HEK293 (cell line): Measurements from ENCODE around the gene INTS1.

Experiments used
- CTCF ChIA-PET: fragments of 350-600 bp; formaldehyde crosslinking; extraction: SDS; loops from one replicate; lab custom pipeline; 2021; ENCODE audit warnings: antibody characterized with exemption; lab: Yijun Ruan, JAX
- POLR2A ChIA-PET: fragments of 300-600 bp; formaldehyde crosslinking; extraction: SDS; loops from one replicate; lab custom pipeline; 2020; ENCODE audit warnings: antibody characterized with exemption, inconsistent platforms; lab: Yijun Ruan, JAX
- H3K27ac ChIP-seq: fragments of 200-500 bp; sonication (Bioruptor generic); 2 replicates; pipeline ENCODE4 v1.5.1; 2014; ENCODE audit warnings: low read depth, low read length, control low read depth, inconsistent platforms; ENCODE audit errors: extremely low read depth
- H3K36me3 ChIP-seq, 2 experiments: fragments of 200-500 bp in 1 of 2; sonication (Bioruptor generic) in 1 of 2; 1 replicate in 1 of 2; 2 replicates in 1 of 2; pipeline ENCODE4 v1.5.1; 2014 to 2017; ENCODE audit warnings: inconsistent platforms in 2 of 2, low read length in 2 of 2; ENCODE audit not compliant: control insufficient read depth in 2 of 2, insufficient read depth in 1 of 2
- H3K4me1 ChIP-seq: fragments of 200-500 bp; sonication (Bioruptor generic); 2 replicates; pipeline ENCODE4 v1.5.1; 2014; ENCODE audit warnings: mild to moderate bottlenecking, low read length, inconsistent platforms; ENCODE audit not compliant: control insufficient read depth, insufficient read depth
- H3K4me3 ChIP-seq: 2 replicates; pipeline ENCODE4 v1.5.1; 2011; ENCODE audit warnings: low read depth, mild to moderate bottlenecking, control low read depth, low read length, moderate library complexity
- H3K9me3 ChIP-seq: fragments of 200-500 bp; sonication (Bioruptor generic); 2 replicates; pipeline ENCODE4 v1.5.1; 2014; ENCODE audit warnings: low read depth, low read length, inconsistent platforms; ENCODE audit not compliant: control insufficient read depth, insufficient read depth
- BCL6B ChIP-seq: fragments of 450-650 bp; formaldehyde crosslinking; IDR thresholded peaks from 2 replicates; pipeline ENCODE4 v1.5.1; 2017; ENCODE audit warnings: missing biosample characterization, missing genetic modification characterization
- GLI2 ChIP-seq: fragments of 450-650 bp; formaldehyde crosslinking; IDR thresholded peaks from 2 replicates; pipeline ENCODE4; 2017; ENCODE audit warnings: missing biosample characterization, missing genetic modification characterization, low read depth, borderline replicate concordance
- GLI4 ChIP-seq: fragments of 450-650 bp; formaldehyde crosslinking; IDR thresholded peaks from 2 replicates; pipeline ENCODE4 v1.5.1; 2016; ENCODE audit warnings: missing biosample characterization, missing genetic modification characterization
- INSM2 ChIP-seq: fragments of 450-650 bp; formaldehyde crosslinking; IDR thresholded peaks from 2 replicates; pipeline ENCODE4 v1.5.1; 2016; ENCODE audit warnings: missing biosample characterization, missing genetic modification characterization
- KLF7 ChIP-seq: fragments of 450-650 bp; formaldehyde crosslinking; IDR thresholded peaks from 2 replicates; pipeline ENCODE4 v1.5.1; 2016; ENCODE audit warnings: missing biosample characterization, missing genetic modification characterization, borderline replicate concordance
- KLF8 ChIP-seq: fragments of 450-650 bp; formaldehyde crosslinking; IDR thresholded peaks from 2 replicates; pipeline ENCODE4 v1.5.1; 2016; ENCODE audit warnings: missing biosample characterization, missing genetic modification characterization
- MEIS1 ChIP-seq: sonication (generic); formaldehyde crosslinking; IDR thresholded peaks from 2 replicates; pipeline ENCODE4 v1.8.1; 2022; ENCODE audit warnings: missing genetic modification reagents, mild to moderate bottlenecking, borderline replicate concordance
- PRDM1 ChIP-seq: fragments of 450-650 bp; formaldehyde crosslinking; IDR thresholded peaks from 2 replicates; pipeline ENCODE4; 2016; ENCODE audit warnings: missing biosample characterization, missing genetic modification characterization
- SETDB1 ChIP-seq: IDR thresholded peaks from one replicate; pipeline ENCODE4 v1.6.1; 2017; ENCODE audit warnings: mild to moderate bottlenecking, low read length, moderate library complexity, mixed read lengths; ENCODE audit not compliant: insufficient read length
- WT1 ChIP-seq: fragments of 450-650 bp; formaldehyde crosslinking; IDR thresholded peaks from 2 replicates; pipeline ENCODE4 v1.5.1; 2016; ENCODE audit warnings: missing biosample characterization, missing genetic modification characterization
- ZBTB20 ChIP-seq: fragments of 450-650 bp; formaldehyde crosslinking; IDR thresholded peaks from 2 replicates; pipeline ENCODE4 v1.5.1; 2016; ENCODE audit warnings: missing biosample characterization, missing genetic modification characterization
- ZBTB26 ChIP-seq: fragments of 450-650 bp; formaldehyde crosslinking; optimal IDR thresholded peaks from 2 replicates; pipeline ENCODE3; 2016; ENCODE audit warnings: missing biosample characterization, mild to moderate bottlenecking, missing genetic modification characterization
- ZBTB8A ChIP-seq: fragments of 450-650 bp; formaldehyde crosslinking; IDR thresholded peaks from 2 replicates; pipeline ENCODE4 v1.5.1; 2016; ENCODE audit warnings: missing biosample characterization, missing genetic modification characterization
- ZNF133 ChIP-seq: fragments of 450-650 bp; formaldehyde crosslinking; IDR thresholded peaks from 2 replicates; pipeline ENCODE4 v1.5.1; 2016; ENCODE audit warnings: missing biosample characterization, missing genetic modification characterization
- ZNF140 ChIP-seq: fragments of 450-650 bp; formaldehyde crosslinking; IDR thresholded peaks from 2 replicates; pipeline ENCODE4 v1.5.1; 2016; ENCODE audit warnings: missing biosample characterization, missing genetic modification characterization
- ZNF148 ChIP-seq: fragments of 450-650 bp; formaldehyde crosslinking; IDR thresholded peaks from 2 replicates; pipeline ENCODE4 v1.5.0; 2017; ENCODE audit warnings: missing biosample characterization, missing genetic modification characterization, borderline replicate concordance
- ZNF157 ChIP-seq: fragments of 450-650 bp; formaldehyde crosslinking; IDR thresholded peaks from 2 replicates; pipeline ENCODE4 v1.5.1; 2016; ENCODE audit warnings: missing biosample characterization, missing genetic modification characterization
- ZNF214 ChIP-seq: fragments of 450-650 bp; formaldehyde crosslinking; IDR thresholded peaks from 2 replicates; pipeline ENCODE4 v1.5.1; 2017; ENCODE audit warnings: missing biosample characterization, mild to moderate bottlenecking, missing genetic modification characterization, borderline replicate concordance
- ZNF280C ChIP-seq: fragments of 450-650 bp; formaldehyde crosslinking; IDR thresholded peaks from 2 replicates; pipeline ENCODE4 v1.5.1; 2016; ENCODE audit warnings: missing biosample characterization, missing genetic modification characterization
- ZNF362 ChIP-seq: fragments of 450-650 bp; formaldehyde crosslinking; IDR thresholded peaks from 2 replicates; pipeline ENCODE4 v1.5.1; 2016; ENCODE audit warnings: missing biosample characterization, missing genetic modification characterization
- ZNF596 ChIP-seq: fragments of 450-650 bp; IDR thresholded peaks from 2 replicates; pipeline ENCODE4 v1.5.0; 2018; ENCODE audit warnings: missing biosample characterization, mild to moderate bottlenecking, missing genetic modification characterization, moderate library complexity
- ZNF645 ChIP-seq: fragments of 450-650 bp; formaldehyde crosslinking; IDR thresholded peaks from 2 replicates; pipeline ENCODE4; 2016; ENCODE audit warnings: missing biosample characterization, missing genetic modification characterization
- ZNF664 ChIP-seq: fragments of 450-650 bp; formaldehyde crosslinking; IDR thresholded peaks from 2 replicates; pipeline ENCODE4 v1.5.1; 2016; ENCODE audit warnings: missing biosample characterization, missing genetic modification characterization
- ZNF747 ChIP-seq: fragments of 450-650 bp; formaldehyde crosslinking; IDR thresholded peaks from 2 replicates; pipeline ENCODE4 v1.5.1; 2016; ENCODE audit warnings: missing biosample characterization, missing genetic modification characterization
- ZNF76 ChIP-seq: fragments of 450-650 bp; formaldehyde crosslinking; IDR thresholded peaks from 2 replicates; pipeline ENCODE4; 2016; ENCODE audit warnings: low read depth, missing biosample characterization, missing genetic modification characterization, borderline replicate concordance

The INTS1 gene

GRCh38 chr7:1533255-1533546, 29.0 kb upstream of the INTS1 start (continued):
- no peak for TF ChIP-seq GLI2 (tag by site-specific recombination)
- no peak for TF ChIP-seq MEIS1 (CRISPR knock-in tag)
- TF ChIP-seq ZNF664 (tag by site-specific recombination), result no peak
- no peak for TF ChIP-seq ZNF76 (tag by site-specific recombination)
- no peak for TF ChIP-seq ZNF214 (tag by site-specific recombination)
- TF ChIP-seq ZNF645 (tag by site-specific recombination), result no peak
- no peak for TF ChIP-seq ZNF362
- TF ChIP-seq ZNF280C (tag by site-specific recombination), result no peak

GRCh38 chr7:1532456-1533254, 28.5 kb upstream of the INTS1 start:
- Histone ChIP-seq H3K9me3 (no peaks in the 10 kb centered on the region), H3K4me3 (peak overlapping the region; percentile 71), H3K27ac (peak overlapping the region; percentile 62), H3K4me1 (peaks cover 25% of the 10 kb centered on the region), H3K36me3 (no peaks in the 10 kb centered on the region)
- ChIA-PET CTCF (interaction anchor here (0.6 to 2.4 kb wide), 4 partner anchors 17 to 32 kb away, joined by 3 to 11 read pairs (median 3); partner anchors contain the start of gene TMEM184A), POLR2A (interaction anchor here (0.7 to 2.0 kb wide), 5 partner anchors 11 to 66 kb away, joined by 3 to 17 read pairs (median 3); partner anchors contain the start of genes INTS1 and TMEM184A)
- TF ChIP-seq PRDM1 (tag by site-specific recombination) (peak; percentile 85), ZBTB26 (tag by site-specific recombination) (peak; percentile 17), ZBTB8A (tag by site-specific recombination) (peak; percentile 67), ZNF596 (tag by site-specific recombination) (no peak), WT1 (tag by site-specific recombination) (0 out of 2 replicates have a peak, but pooled peaks have one; percentile 16), ZBTB20 (tag by site-specific recombination) (peak; percentile 82), GLI4 (tag by site-specific recombination) (no peak), INSM2 (tag by site-specific recombination) (no peak), ZNF747 (tag by site-specific recombination) (no peak), ZNF140 (tag by site-specific recombination) (no peak), KLF8 (peak; percentile 46; the same call in 1 of the 2 replicates), BCL6B (no peak), ZNF148 (no peak), ZNF157 (no peak), KLF7 (tag by site-specific recombination) (no peak), ZNF133 (tag by site-specific recombination) (no peak), SETDB1 (no peak)
